HepG2 (cell line): Measurements from ENCODE around the gene ARMH1. TPM values are rescaled to one million over a fixed set of nuclear protein-coding genes. Genes with fewer than 3 reads are reported as not detected.

Source experiments
- ATF1 ChIP-seq: IDR thresholded peaks from 2 replicates; pipeline ENCODE4 v1.6.1; 2016; ENCODE audit warnings: mild to moderate bottlenecking, control low read depth
- BRCA1 ChIP-seq: sonication (generic); formaldehyde crosslinking; IDR thresholded peaks from 2 replicates; pipeline ENCODE4 v1.4.0; 2020; ENCODE audit warnings: missing genetic modification reagents
- BRD4 ChIP-seq: sonication (generic); formaldehyde crosslinking; IDR thresholded peaks from 2 replicates; pipeline ENCODE4 v1.4.0; 2020; ENCODE audit warnings: missing genetic modification reagents
- GABPB1 ChIP-seq: IDR thresholded peaks from 2 replicates; pipeline ENCODE4 v1.6.1; 2016; ENCODE audit warnings: mild to moderate bottlenecking, missing genetic modification reagents, moderate library complexity, missing compliant biosample characterization
- GATAD2A ChIP-seq: IDR thresholded peaks from 2 replicates; pipeline ENCODE4 v1.6.1; 2016
- HNRNPK ChIP-seq: fragments of 200-400 bp; formaldehyde crosslinking; IDR thresholded peaks from 2 replicates; pipeline ENCODE4 v1.6.1; 2018; ENCODE audit warnings: low read length, low read depth, moderate library complexity, mild to moderate bottlenecking; ENCODE audit not compliant: poor library complexity, severe bottlenecking
- MBD4 ChIP-seq: IDR thresholded peaks from 2 replicates; pipeline ENCODE4 v1.6.1; 2012; ENCODE audit warnings: low read length, inconsistent platforms, borderline replicate concordance
- NCOR1 ChIP-seq: fragments of 200-600 bp; sonication (generic); IDR thresholded peaks from 2 replicates; pipeline ENCODE4 v1.7.0; 2017; ENCODE audit warnings: antibody characterized with exemption, low read length, borderline replicate concordance
- NFKBIZ ChIP-seq: IDR thresholded peaks from 2 replicates; pipeline ENCODE4 v1.6.1; 2018; ENCODE audit warnings: missing genetic modification reagents, missing compliant biosample characterization
- REXO4 ChIP-seq: sonication (generic); formaldehyde crosslinking; IDR thresholded peaks from 2 replicates; pipeline ENCODE4 v1.8.0; 2022; ENCODE audit warnings: missing genetic modification reagents, mild to moderate bottlenecking, borderline replicate concordance
- SMAD3 ChIP-seq: sonication (generic); formaldehyde crosslinking; IDR thresholded peaks from 2 replicates; pipeline ENCODE4 v1.4.0; 2020; ENCODE audit warnings: missing genetic modification reagents
- SOX6 ChIP-seq, 2 experiments: fragments of 450-650 bp in 1 of 2; sonication (generic) in 1 of 2; formaldehyde crosslinking in 1 of 2; IDR thresholded peaks; 2 replicates each; pipeline versions ENCODE4 v1.4.0 to v1.6.1; 2017 to 2020; ENCODE audit warnings: antibody characterized with exemption in 1 of 2, mild to moderate bottlenecking in 1 of 2, missing genetic modification reagents in 1 of 2
- ZBTB25 ChIP-seq: IDR thresholded peaks from 2 replicates; pipeline ENCODE4 v1.6.1; 2018; ENCODE audit warnings: missing genetic modification reagents
- ZMYM2 ChIP-seq: sonication (generic); formaldehyde crosslinking; IDR thresholded peaks from 2 replicates; pipeline ENCODE4 v1.8.0; 2022; ENCODE audit warnings: mild to moderate bottlenecking, missing genetic modification reagents
- ZNF232 ChIP-seq: sonication (generic); formaldehyde crosslinking; IDR thresholded peaks from 2 replicates; pipeline ENCODE4 v1.4.0; 2020; ENCODE audit warnings: missing genetic modification reagents, borderline replicate concordance
- ZNF260 ChIP-seq: sonication (generic); formaldehyde crosslinking; IDR thresholded peaks from 2 replicates; pipeline ENCODE4 v1.4.0; 2020; ENCODE audit warnings: missing genetic modification reagents, low read depth, mild to moderate bottlenecking, borderline replicate concordance
- ZNF329 ChIP-seq: sonication (generic); formaldehyde crosslinking; IDR thresholded peaks from 2 replicates; pipeline ENCODE4 v1.9.0; 2021; ENCODE audit warnings: low read depth, mild to moderate bottlenecking, missing genetic modification reagents
- ZNF343 ChIP-seq: sonication (generic); formaldehyde crosslinking; IDR thresholded peaks from 2 replicates; pipeline ENCODE4 v1.4.0; 2020; ENCODE audit warnings: mild to moderate bottlenecking, missing genetic modification reagents
- ZNF567 ChIP-seq: sonication (generic); formaldehyde crosslinking; IDR thresholded peaks from 2 replicates; pipeline ENCODE4 v1.8.1; 2023; ENCODE audit warnings: mild to moderate bottlenecking, missing genetic modification reagents, borderline replicate concordance
- ZNF883 ChIP-seq: sonication (generic); formaldehyde crosslinking; IDR thresholded peaks from 2 replicates; pipeline ENCODE4 v1.5.1; 2020; ENCODE audit warnings: mild to moderate bottlenecking, missing genetic modification reagents; ENCODE audit errors: not compliant biosample characterization
- polyA plus RNA-seq, 8 experiments: library from polyadenylated mRNA; depleted of rRNA in 3 of 8; stranded (reverse) in 7 of 8; unstranded in 1 of 8; fragments of >200 nt; fragmentation: Illumina TruSeq in 4 of 8; extraction: Trizol in 4 of 8; gene quantifications; 2 replicates each; pipeline versions ENCODE4 v1.2.1 to v1.2.3, GENCODE V29; 2011 to 2016; ENCODE audit warnings: low read depth in 4 of 8, missing spikeins in 1 of 8, mixed read lengths in 1 of 8; ENCODE audit not compliant: insufficient read depth in 1 of 8
- total RNA-seq, 5 experiments: library from RNA; depleted of rRNA; stranded (reverse); fragments of >200 nt; fragmentation: Illumina TruSeq; extraction: Trizol; gene quantifications; 2 replicates each; pipeline ENCODE4 v1.2.3, GENCODE V29; 2016; ENCODE audit warnings: low read depth in 1 of 5
- TF ChIP-seq, protein P1 (sequence below): sonication (generic); formaldehyde crosslinking; conservative IDR thresholded peaks from 2 replicates; pipeline ENCODE4 v1.4.0; 2020; ENCODE audit warnings: missing genetic modification reagents
- TF ChIP-seq, protein P2 (sequence below): sonication (generic); formaldehyde crosslinking; IDR thresholded peaks from 2 replicates; pipeline ENCODE4 v1.8.1; 2023; ENCODE audit warnings: missing genetic modification reagents, mild to moderate bottlenecking, borderline replicate concordance
- TF ChIP-seq, protein P3 (sequence below): sonication (generic); formaldehyde crosslinking; IDR thresholded peaks from 2 replicates; pipeline ENCODE4 v1.4.0; 2020; ENCODE audit warnings: missing genetic modification reagents, borderline replicate concordance

Gene ARMH1
- total and polyA plus RNA-seq, 2 of the 13 experiments (the other 11 are each of a cell fraction or from before 2014, with no cell fraction given) = 0.69 TPM; not detected in 1

- TF ChIP-seq ATF1 (peak; percentile 73), MBD4 (0 out of 2 replicates have a peak, but pooled peaks have one; percentile 84), GABPB1 (CRISPR knock-in tag) (peak; percentile 39; the same call in 1 of the 2 replicates), ZMYM2 (CRISPR knock-in tag) (no peak), GATAD2A (CRISPR knock-in tag) (peak; percentile 52), NFKBIZ (CRISPR knock-in tag) (no peak; the same call in 1 of the 2 replicates), SMAD3 (CRISPR knock-in tag) (peak; percentile 52; the same call in 1 of the 2 replicates), ZNF329 (no peak), HNRNPK (no peak), ZNF232 (CRISPR knock-in tag) (no peak), REXO4 (no peak), ZNF260 (CRISPR knock-in tag) (no peak), ZNF883 (CRISPR knock-in tag) (no peak), SOX6 (IDR thresholded peaks at IDR 0.05) (no peak), SOX6 (CRISPR knock-in tag; IDR thresholded peaks at IDR 0.05) (peak; percentile 48), ZNF567 (no peak), ZBTB25 (CRISPR knock-in tag) (no peak; the same call in 1 of the 2 replicates), ZNF343 (CRISPR knock-in tag) (no peak), BRD4 (CRISPR knock-in tag) (no peak), NCOR1 (peak; percentile 20; the same call in 1 of the 2 replicates), BRCA1 (no peak)
- TF ChIP-seq, protein P1, sequence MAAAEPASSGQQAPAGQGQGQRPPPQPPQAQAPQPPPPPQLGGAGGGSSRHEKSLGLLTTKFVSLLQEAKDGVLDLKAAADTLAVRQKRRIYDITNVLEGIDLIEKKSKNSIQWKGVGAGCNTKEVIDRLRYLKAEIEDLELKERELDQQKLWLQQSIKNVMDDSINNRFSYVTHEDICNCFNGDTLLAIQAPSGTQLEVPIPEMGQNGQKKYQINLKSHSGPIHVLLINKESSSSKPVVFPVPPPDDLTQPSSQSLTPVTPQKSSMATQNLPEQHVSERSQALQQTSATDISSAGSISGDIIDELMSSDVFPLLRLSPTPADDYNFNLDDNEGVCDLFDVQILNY = no peak
- TF ChIP-seq, protein P2, sequence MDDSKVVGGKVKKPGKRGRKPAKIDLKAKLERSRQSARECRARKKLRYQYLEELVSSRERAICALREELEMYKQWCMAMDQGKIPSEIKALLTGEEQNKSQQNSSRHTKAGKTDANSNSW = no peak; the same call in 1 of the 2 replicates
- TF ChIP-seq, protein P3, sequence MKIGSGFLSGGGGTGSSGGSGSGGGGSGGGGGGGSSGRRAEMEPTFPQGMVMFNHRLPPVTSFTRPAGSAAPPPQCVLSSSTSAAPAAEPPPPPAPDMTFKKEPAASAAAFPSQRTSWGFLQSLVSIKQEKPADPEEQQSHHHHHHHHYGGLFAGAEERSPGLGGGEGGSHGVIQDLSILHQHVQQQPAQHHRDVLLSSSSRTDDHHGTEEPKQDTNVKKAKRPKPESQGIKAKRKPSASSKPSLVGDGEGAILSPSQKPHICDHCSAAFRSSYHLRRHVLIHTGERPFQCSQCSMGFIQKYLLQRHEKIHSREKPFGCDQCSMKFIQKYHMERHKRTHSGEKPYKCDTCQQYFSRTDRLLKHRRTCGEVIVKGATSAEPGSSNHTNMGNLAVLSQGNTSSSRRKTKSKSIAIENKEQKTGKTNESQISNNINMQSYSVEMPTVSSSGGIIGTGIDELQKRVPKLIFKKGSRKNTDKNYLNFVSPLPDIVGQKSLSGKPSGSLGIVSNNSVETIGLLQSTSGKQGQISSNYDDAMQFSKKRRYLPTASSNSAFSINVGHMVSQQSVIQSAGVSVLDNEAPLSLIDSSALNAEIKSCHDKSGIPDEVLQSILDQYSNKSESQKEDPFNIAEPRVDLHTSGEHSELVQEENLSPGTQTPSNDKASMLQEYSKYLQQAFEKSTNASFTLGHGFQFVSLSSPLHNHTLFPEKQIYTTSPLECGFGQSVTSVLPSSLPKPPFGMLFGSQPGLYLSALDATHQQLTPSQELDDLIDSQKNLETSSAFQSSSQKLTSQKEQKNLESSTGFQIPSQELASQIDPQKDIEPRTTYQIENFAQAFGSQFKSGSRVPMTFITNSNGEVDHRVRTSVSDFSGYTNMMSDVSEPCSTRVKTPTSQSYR = 0 out of 2 replicates have a peak, but pooled peaks have one; percentile 3
Observed at GRCh38 chr1:44730741-44731512, 56.4 kb downstream of the ARMH1 start, which contains the start of gene RNU5D-1 (continued).
